Activated naive CD4-positive, alpha-beta T cell treated with Interleukin-2 at 50 U/mL for 16 hours (primary cell): ENCODE measurements around the gene TUBB6.

Experiments
- DNase-seq: peaks from one replicate; pipeline ENCODE4 v3.0.0-alpha.2; 2020

The TUBB6 gene

GRCh38 chr18:12307701-12308385 lies at the start of gene TUBB6:
Gene TUBB6, plus strand, starts transcription at chr18:12308241. Its CDS starts 52 bp downstream, at chr18:12308293.
- DNase-seq = peak; percentile 8

GRCh38 chr18:12258719-12259705 lies 49.0 kb upstream of the TUBB6 start:
- no peak for DNase-seq

- no peak for DNase-seq
Measured at GRCh38 chr18:12262748-12263147, 45.3 kb upstream of the TUBB6 start.

GRCh38 chr18:12264864-12265263 lies 43.2 kb upstream of the TUBB6 start:
- DNase-seq = no peak

- DNase-seq = peak; percentile 52
Measured at GRCh38 chr18:12271376-12272235, 36.4 kb upstream of the TUBB6 start.

GRCh38 chr18:12274793-12275192 lies 33.2 kb upstream of the TUBB6 start:
- no peak for DNase-seq

- DNase-seq = no peak
Measured at GRCh38 chr18:12276736-12277554, 31.1 kb upstream of the TUBB6 start.

GRCh38 chr18:12278215-12278671 lies 29.8 kb upstream of the TUBB6 start:
- no peak for DNase-seq

GRCh38 chr18:12278741-12279682 lies 29.0 kb upstream of the TUBB6 start:
- no peak for DNase-seq

- no peak for DNase-seq
Measured at GRCh38 chr18:12279781-12280531, 28.1 kb upstream of the TUBB6 start.

GRCh38 chr18:12281861-12282260 lies 26.2 kb upstream of the TUBB6 start:
- no peak for DNase-seq

- DNase-seq = no peak
Measured at GRCh38 chr18:12282442-12283039, 25.5 kb upstream of the TUBB6 start.

GRCh38 chr18:12283256-12283655 lies 24.8 kb upstream of the TUBB6 start:
- DNase-seq = no peak

GRCh38 chr18:12283666-12284065 lies 24.4 kb upstream of the TUBB6 start:
- DNase-seq = no peak

- no peak for DNase-seq
Measured at GRCh38 chr18:12287131-12287681, 20.8 kb upstream of the TUBB6 start.

GRCh38 chr18:12287684-12288402 lies 20.2 kb upstream of the TUBB6 start:
- DNase-seq = no peak

- DNase-seq = no peak
Measured at GRCh38 chr18:12288403-12288755, 19.7 kb upstream of the TUBB6 start.

GRCh38 chr18:12290086-12290485 lies 18.0 kb upstream of the TUBB6 start:
- no peak for DNase-seq

- no peak for DNase-seq
Measured at GRCh38 chr18:12291161-12291560, 16.9 kb upstream of the TUBB6 start.
